HG02870 (cell line): ENCODE data around the gene ASXL2.

Experiments
- ATAC-seq: cut with Tn5 transposase; IDR thresholded peaks from one replicate; pipeline ENCODE4 v1.9.1; 2021; ENCODE audit warnings: mild to moderate bottlenecking, moderate library complexity; ENCODE audit not compliant: unreplicated experiment

The ASXL2 gene

GRCh38 chr2:25808006-25808383, 70.3 kb downstream of the ASXL2 start:
- no peak for ATAC-seq

DNA sequence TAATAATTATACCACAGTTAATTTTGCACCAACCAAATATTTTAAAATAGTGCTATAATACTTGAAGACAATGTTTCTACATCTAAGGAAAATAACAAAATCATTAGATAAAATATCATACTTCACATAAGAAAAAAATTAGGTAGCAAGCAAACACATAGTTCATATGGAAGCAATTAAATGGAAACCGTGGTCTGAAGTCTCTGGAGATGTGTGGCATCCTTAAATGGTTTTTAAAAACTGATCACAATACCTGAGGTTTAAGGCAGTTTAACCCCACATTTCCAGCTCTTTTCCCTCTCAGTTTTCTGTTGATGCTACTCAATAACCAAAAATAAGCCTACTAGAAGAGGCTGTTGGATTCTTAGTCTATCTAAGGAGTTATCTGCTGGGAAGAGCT, 71.3 kb downstream of the ASXL2 start:
- ATAC-seq = no peak

DNA sequence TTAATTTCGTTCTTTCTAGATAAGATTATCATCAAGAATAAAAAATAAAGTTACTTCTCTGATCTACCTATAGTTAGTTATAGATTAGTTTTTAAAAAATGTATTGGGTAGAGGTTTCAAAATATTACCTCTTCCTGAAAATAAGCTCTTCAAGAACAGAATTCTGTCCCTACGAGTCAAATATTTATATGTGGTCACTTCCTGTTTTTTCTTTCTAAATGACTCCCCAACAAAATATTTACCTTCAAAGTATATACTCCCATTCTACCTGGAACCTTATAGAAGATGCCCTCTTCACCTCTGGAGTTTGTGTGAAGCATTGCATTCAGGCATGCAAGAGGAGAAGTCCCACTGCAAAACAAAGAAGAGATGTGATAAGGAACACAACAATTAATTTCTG, 72.3 kb downstream of the ASXL2 start:
- no peak for ATAC-seq

DNA sequence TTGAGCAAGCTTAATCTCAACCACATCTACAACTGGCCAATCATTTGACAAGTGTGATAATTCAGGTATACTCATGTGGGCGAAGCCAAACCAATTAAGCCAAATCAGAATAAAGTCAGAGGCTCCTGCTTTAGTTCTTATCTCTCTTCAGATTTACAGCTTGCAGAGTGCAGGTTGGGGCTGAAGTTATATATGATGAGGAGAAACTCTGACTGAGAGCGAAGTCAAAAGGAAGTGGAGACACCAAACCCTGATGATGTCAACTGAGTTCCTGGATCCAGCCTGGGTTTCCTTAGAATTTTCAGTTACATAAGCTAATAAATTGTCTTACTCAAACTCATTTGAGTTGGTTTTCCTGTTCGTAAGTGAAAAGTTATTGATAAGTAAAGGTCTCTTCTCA, 73.9 kb downstream of the ASXL2 start:
- ATAC-seq = no peak

DNA sequence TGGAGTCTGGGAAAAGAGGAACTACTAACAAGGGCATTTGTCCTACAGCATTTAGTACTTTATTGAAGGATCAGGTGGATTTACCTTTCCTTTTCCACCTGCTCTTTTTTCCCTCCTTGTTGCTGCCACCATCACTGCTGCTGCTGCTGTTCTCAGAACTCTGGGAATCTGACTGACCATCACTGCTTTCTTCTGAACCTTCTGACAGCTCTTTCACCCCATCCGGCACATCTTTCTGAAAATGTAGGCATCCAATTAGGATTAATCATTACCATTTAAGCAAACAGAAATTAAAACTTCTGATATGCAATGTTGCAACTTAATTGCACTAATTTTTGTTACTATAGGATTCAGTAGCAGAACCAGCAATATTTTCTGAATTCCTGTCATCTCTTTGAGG, 79.0 kb downstream of the ASXL2 start:
- no peak for ATAC-seq

DNA sequence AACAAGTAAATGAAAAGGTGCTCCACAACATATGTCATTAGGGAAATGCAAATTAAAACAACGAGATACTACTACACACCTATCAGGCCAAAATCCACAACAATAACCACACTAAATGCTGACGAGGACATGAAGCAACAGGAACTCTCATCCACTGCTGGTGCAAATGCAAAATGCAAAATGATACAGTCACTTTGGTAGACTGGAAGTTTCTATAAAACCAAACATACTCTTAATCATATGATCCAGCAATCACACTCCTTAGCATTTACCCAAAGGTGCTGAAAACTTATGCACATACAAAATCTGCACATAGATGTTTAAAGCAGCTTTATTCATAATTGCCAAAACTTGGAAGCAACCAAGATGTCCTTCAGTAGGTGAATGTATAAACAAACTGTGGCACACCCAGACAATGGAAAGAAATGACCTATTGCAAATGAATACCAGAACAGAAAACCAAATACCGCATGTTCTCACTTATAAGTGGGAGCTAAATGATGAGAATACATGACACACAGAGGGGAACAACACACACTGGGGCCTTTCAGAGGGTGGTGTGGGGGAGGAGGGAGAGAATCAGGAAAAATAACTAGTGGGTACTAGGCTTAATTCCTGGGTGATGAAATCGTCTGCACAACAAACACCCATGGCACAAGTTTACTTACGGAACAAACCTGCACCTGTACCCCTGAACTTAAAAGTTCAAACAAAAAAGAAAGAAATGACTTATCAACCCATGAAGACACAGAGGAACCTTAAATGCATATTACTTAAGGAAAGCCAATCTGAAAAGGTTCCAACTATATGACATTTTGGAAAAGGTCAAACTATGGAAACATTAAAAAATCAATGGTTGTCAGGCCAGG, 80.4 kb downstream of the ASXL2 start:
- no peak for ATAC-seq

DNA sequence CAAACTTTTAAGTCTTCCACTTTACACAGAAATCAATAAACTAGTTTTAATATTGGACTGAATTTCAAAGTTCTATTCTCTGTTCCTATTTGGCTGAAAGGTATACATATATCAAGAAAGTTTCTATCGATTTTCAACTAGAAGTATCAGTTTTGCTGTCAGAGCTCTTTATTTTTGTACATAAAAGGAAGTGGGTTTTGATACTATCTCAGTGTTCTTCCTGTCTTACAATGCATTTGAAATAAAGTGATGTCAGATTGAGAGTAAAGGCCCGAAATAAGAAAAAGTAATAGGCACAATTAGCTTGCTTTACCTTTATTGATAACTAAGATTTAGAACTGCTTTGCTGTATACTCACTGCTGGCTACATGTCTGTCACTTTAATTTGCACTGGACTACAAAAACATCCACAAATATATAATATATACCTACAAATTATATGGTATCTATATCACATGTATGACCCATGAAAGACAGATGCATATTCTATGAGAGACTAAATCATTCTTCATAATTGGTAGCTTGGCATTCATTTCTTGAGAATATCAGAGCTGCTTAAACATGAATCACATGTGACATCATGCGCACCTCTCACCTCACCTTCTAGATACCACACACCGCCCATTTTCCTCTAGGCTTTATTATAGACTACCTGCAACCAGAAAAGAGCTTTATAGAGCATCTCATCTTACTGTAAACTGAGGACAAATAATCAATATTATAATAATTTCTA, 83.6 kb downstream of the ASXL2 start:
- no peak for ATAC-seq

DNA sequence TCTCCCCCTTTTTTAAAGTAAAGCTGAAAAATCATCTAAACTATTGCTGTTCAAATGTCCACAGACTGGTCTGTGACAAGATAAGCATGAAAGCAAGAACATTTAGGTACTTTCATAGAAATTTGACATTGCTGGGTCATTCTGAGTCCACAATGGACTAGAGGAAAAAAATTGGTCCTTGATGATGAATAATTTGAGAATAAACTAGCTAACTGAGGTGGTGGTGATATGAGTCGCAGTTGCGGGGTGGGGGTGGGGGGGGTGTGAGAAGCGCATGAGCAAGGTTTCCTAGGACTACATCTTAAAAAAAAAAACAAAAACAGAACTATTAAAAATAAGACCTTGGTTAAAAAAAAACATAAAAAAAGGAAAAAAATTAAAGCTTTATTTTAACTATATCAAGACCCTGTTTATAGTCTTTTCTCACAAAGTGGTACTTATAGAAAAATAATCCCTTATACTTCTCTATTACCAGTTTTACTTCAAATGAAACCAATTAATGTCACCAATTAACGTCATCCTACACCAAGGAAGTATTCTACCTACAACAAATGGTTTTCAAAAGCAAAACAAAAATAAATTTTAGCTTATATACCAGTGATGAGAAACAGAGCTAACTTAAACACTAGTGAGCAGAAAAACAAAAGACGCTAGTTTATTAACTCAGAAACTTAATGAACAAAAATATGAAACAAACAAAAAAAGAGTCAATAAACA, 88.1 kb downstream of the ASXL2 start:
- no peak for ATAC-seq

DNA sequence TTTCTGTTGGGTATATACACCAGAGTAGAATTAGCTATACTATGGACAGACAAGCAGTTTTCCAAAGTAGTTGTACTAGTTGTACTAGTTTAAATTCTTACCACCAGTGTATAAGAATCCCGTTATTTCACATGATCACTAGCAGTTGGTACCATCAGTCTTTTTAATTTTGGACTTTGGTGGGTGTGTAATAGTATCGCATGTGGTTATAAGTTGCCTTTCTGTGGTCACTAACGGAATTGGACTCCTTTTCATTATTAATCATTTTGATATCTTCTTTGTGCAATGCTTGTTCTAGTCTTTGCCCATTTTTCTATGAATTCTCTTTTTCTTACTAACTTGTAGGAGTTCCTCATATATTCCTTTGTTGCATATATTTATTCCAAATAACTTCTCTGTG, 89.8 kb downstream of the ASXL2 start:
- no peak for ATAC-seq

DNA sequence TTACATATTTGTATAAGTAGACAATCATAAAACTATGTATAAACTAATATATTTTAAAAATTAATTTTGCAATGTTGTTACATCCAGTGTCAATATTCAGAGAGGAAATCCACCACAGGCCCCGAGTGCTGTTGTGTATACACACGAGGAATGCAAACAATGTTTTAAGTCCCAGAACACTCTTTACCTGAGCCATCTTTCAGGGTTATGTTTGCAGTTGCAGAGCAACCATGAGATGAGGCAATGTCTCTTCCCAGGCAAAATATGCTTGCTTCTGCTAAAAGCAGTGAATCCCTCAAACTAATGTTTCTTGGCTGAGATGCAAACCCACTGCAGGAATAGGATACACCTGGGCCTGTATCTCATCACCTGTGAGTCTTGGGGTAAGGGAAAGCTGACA, 91.3 kb downstream of the ASXL2 start:
- ATAC-seq = no peak

- ATAC-seq = no peak
These were observed 93.9 kb downstream of the ASXL2 start for GRCh38 chr2:25784404-25784803.

DNA sequence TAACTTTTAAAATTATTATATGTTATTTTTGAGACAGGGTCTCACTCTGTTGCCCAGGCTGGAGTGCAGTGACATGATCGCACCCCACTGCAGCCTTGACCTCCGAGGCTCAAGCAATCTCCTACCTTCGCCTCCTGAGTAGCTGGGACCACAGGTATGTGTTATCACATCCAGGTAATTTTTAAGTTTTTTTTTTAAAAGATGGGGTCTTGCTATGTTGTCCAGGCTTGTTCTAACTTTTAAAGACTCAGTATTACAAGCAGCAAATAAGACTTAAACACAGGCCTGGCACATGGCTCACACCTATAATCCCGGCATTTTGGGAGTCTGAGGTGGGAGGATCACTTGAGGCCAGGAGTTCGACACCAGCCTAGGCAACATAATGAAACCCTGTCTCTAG, 101.2 kb downstream of the ASXL2 start:
- ATAC-seq = no peak

DNA sequence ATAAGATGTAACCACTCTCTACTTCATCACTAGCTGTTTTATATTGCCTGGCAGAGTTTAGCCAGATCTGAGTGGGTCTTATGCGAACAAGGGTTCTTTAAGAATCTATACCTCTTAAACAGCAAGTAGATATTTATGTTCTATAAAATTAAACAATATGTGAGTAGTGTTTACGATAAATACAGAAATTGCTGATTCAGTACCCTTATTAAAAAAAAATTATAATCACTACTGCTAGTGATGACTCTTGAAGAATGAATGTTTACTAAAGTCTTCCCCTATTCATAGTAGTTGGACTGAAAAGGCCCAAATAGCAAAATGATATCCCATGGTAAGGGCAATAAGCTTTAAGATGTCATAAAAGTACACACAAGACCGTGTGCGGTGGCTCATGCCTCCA, 106.2 kb downstream of the ASXL2 start:
- ATAC-seq = no peak

DNA sequence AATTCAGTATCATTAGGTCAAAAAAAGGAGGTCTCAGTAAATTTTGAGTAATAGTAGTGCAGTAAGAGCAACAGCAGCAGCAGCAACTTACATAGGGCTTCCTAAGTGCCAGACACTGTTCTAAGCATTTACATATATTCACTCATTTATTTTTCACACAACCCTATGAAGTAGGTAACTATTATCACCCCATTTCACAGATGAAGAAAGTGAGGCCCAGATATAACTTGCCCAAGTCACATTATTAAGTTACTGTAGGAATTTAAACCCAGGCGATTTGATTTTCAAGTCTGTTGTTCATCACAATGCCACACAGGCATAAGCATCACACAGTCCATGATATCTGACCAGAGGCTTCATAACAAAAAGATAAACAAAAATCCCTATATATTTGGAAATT, 114.7 kb downstream of the ASXL2 start:
- no peak for ATAC-seq

DNA sequence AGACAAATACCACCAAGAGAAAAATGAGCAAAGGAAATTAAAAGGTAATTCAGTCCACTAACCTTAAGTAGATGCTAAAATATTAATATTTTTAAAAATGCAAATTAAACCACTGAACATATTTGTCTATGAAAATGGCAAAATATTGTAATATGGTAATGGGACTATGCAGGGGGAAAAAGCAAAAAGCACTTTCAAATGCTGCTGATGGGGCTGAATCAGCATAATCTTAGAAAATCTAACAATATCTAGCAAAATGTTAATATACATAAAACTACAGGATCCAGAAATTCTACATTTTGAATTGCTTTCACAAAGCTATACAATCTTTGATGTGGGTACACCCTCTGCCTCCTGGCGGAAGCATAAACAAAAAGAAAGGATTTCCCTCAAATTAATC, 118.0 kb downstream of the ASXL2 start:
- no peak for ATAC-seq

DNA sequence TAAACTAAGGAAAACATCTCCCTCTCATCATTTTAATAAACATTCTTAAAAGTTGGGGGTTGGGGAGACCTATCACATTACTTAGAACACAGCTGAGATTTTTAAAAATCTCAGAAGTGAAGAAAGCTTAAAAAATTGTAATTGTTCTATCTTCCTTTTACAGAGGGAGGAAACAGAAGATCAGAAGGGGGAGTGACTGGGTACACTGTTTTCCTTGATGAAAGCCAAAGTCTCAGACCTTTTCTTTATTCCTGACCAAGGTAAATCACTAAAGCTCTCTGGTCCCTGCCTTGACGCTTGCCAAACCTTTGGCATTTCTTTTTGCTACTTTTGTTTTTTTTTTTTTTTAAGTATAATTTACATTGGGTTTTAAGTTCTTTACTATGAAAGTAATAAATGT, 119.9 kb downstream of the ASXL2 start:
- ATAC-seq = no peak

DNA sequence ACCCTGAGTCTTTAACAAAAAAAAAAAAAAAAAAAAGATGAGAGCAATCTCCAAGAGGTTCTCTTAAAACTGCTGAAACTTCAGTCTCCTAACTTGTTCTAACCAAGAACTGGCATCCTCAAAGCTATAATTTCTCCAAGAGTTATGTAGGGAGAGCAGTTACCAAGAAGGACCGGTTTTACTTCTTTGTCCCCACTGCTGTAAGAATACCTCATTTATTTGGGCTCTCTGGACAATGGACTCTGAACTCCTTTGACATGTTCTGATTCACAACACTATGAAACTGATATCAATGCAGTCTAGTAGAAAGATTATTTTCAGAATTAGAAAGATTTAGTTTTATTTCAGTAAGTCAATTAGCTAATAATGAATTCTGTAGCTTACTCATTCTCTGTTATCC, 120.4 kb downstream of the ASXL2 start:
- no peak for ATAC-seq

DNA sequence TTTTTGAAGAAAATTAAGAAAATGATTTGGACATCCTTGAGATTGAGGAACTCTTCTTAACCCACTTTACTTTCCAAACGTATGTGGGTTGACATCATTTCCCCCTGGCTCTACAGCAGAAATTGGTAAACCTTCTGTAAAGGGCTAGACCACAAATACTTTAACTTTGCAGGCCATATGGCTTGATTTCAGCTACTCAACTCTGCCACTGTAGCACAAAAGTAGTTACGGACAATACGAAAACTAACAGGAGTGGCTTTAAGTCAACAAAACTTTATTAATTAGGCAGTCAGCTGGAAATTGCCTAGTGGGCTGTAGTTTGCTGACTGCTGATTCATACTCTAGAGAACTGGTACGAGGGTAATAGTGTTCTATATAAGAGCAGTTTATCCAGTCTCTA, 121.8 kb downstream of the ASXL2 start:
- no peak for ATAC-seq

DNA sequence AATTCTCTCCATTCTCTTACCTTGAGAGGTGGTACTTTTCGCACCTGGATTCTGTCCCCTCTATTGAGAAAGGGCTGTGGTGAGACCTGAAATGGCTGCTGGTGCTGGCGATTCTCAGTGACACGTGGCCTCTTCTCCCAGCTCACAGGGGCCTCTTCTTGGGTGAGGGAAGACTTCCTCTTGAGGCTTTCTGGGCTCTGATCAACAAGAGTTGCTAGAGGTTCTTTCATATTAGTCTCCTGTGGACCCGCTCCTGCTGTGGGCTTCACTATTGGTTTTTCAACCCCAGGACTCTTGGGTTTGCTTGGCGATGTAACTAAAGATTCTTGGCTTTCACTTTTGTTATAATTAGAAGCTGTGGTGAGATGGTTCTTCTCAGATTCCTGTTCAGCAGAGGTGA, 128.6 kb downstream of the ASXL2 start:
- ATAC-seq = no peak

GRCh38 chr2:25744055-25744454, 134.2 kb downstream of the ASXL2 start:
- ATAC-seq = no peak

DNA sequence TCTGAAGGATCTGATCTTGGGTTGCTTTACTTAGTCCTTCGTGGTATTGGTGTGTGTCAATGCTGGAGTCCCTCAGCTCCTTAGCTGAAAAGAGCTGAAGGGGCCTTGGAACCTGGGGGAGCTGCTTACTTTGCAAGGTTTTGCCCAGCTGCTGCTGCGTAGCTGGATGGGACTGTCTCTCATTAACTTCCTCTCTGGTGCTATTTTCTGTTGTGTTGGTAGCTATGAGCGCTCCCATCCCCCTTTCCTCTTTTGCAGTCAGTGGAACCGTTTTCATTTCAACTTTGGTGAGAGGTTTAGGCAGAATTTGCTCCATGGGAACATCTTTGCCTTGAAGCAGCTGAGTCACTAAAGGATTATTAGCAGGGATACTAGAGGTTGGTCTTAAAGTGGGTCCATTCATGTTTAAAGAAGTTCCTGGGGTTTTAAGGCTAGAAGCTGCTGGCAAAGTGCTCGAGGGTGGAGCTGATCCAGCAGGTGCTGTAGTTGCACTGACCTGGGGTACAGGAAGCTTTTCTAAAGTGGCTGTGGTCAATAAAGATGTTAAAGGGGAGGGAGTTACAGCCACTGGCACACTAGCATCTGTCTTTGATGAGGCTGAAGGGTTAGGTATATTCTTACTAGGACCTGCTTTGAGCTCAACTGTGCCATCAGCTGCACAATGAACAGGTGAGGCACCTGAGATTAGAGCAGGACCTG, 135.0 kb downstream of the ASXL2 start:
- no peak for ATAC-seq
